Measurements from ENCODE around the gene SHMT1.
"Not testable (repeated sequence)": the region's sequence is repeated elsewhere in the genome, so short reads cannot be mapped to it uniquely, and the experiment has no call there.

SHMT1 gene

GRCh38 chr17:18382441-18383078 lies 19.2 kb upstream of the SHMT1 start:
- DNase-seq (ENCODE audit: extremely low read depth, low read depth): no peak
- no peak overlapping the region for H3K4me3 ChIP-seq (replicated peaks; ENCODE audit: low read depth, low read length)
- TF ChIP-seq CTCF (IDR thresholded peaks at IDR 0.05; ENCODE audit: low read depth, low read length, missing control alignments): no peak

- DNase-seq (ENCODE audit: extremely low read depth, low read depth): no peak
- TF ChIP-seq CTCF (IDR thresholded peaks at IDR 0.05; ENCODE audit: low read depth, low read length, missing control alignments): no peak
- no peak overlapping the region for H3K4me3 ChIP-seq (replicated peaks; ENCODE audit: low read depth, low read length)
Measured at GRCh38 chr17:18381953-18382245, 18.5 kb upstream of the SHMT1 start.

GRCh38 chr17:18381158-18381952 lies 18.0 kb upstream of the SHMT1 start:
- DNase-seq (ENCODE audit: extremely low read depth, low read depth): no peak
- H3K4me3 ChIP-seq (replicated peaks; ENCODE audit: low read depth, low read length): no peak overlapping the region
- no peak for TF ChIP-seq CTCF (IDR thresholded peaks at IDR 0.05; ENCODE audit: low read depth, low read length, missing control alignments)

- no peak for TF ChIP-seq CTCF (IDR thresholded peaks at IDR 0.05; ENCODE audit: low read depth, low read length, missing control alignments)
- H3K4me3 ChIP-seq (replicated peaks; ENCODE audit: low read depth, low read length): no peak overlapping the region
- DNase-seq (ENCODE audit: extremely low read depth, low read depth): no peak
Measured at GRCh38 chr17:18380471-18381157, 17.3 kb upstream of the SHMT1 start.

GRCh38 chr17:18379246-18380146 lies 16.1 kb upstream of the SHMT1 start:
- TF ChIP-seq CTCF (IDR thresholded peaks at IDR 0.05; ENCODE audit: low read depth, low read length, missing control alignments): no peak
- no peak overlapping the region for H3K4me3 ChIP-seq (replicated peaks; ENCODE audit: low read depth, low read length)
- DNase-seq (ENCODE audit: extremely low read depth, low read depth): no peak

- not testable (repeated sequence) for H3K4me3 ChIP-seq (replicated peaks; ENCODE audit: low read depth, low read length); DNase-seq (ENCODE audit: extremely low read depth, low read depth)
Measured at GRCh38 chr17:18378614-18379013, 15.3 kb upstream of the SHMT1 start.

- no peak for TF ChIP-seq CTCF (IDR thresholded peaks at IDR 0.05; ENCODE audit: low read depth, low read length, missing control alignments)
- no peak overlapping the region for H3K4me3 ChIP-seq (replicated peaks; ENCODE audit: low read depth, low read length)
- DNase-seq (ENCODE audit: extremely low read depth, low read depth): no peak
Measured at GRCh38 chr17:18378205-18378505, 14.8 kb upstream of the SHMT1 start.

Measured in HFF-Myc (cell line).